Esophagus squamous epithelium (tissue), 4 donors: ENCODE results near the gene BRD1.
A peak's percentile ranks its signal among the peaks of the same experiment; 100 is the strongest.

ENCODE experiments used
- POLR2A ChIP-seq, 4 donors: fragments of 450-650 bp; IDR thresholded peaks; one replicate each; pipeline ENCODE4 v1.6.1; 2017; ENCODE audit warnings: antibody characterized with exemption in 4 of 4, mild to moderate bottlenecking in 4 of 4, moderate library complexity in 3 of 4
- TF ChIP-seq, protein P1 (sequence below), 6 experiments: fragments of 450-650 bp in 4 of 6; fragments of 200-600 bp in 2 of 6; sonication (generic) in 2 of 6; IDR thresholded peaks; one replicate each; pipeline ENCODE4 v1.5.1; 2016 to 2019; ENCODE audit warnings: antibody characterized with exemption in 6 of 6, mild to moderate bottlenecking in 4 of 6, moderate library complexity in 4 of 6

- TF ChIP-seq, protein P1, sequence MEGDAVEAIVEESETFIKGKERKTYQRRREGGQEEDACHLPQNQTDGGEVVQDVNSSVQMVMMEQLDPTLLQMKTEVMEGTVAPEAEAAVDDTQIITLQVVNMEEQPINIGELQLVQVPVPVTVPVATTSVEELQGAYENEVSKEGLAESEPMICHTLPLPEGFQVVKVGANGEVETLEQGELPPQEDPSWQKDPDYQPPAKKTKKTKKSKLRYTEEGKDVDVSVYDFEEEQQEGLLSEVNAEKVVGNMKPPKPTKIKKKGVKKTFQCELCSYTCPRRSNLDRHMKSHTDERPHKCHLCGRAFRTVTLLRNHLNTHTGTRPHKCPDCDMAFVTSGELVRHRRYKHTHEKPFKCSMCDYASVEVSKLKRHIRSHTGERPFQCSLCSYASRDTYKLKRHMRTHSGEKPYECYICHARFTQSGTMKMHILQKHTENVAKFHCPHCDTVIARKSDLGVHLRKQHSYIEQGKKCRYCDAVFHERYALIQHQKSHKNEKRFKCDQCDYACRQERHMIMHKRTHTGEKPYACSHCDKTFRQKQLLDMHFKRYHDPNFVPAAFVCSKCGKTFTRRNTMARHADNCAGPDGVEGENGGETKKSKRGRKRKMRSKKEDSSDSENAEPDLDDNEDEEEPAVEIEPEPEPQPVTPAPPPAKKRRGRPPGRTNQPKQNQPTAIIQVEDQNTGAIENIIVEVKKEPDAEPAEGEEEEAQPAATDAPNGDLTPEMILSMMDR (IDR thresholded peaks at IDR 0.05) = no peak
- TF ChIP-seq POLR2A (IDR thresholded peaks at IDR 0.05) = peak in 2 of 4 donors; percentile 72 to 89
Measured at GRCh38 chr22:49852898-49853894, 25.5 kb upstream of the BRD1 start, which contains the start of gene ZBED4.
